SIG-M5 (cell line): Measurements from ENCODE around the gene PCGF2.

Source experiments
- DNase-seq: peaks from one replicate; lab custom pipeline; 2025; lab: John Stamatoyannopoulos, UW

Gene PCGF2

GRCh38 chr17:38751144-38751807 lies 3.1 kb upstream of the PCGF2 start:
- DNase-seq, result no peak

- DNase-seq, result no peak
Observed at GRCh38 chr17:38750312-38751121, 2.4 kb upstream of the PCGF2 start.

- no peak for DNase-seq
Observed at GRCh38 chr17:38750044-38750311, 1.8 kb upstream of the PCGF2 start.

GRCh38 chr17:38749223-38750043 lies 1.3 kb upstream of the PCGF2 start:
- no peak for DNase-seq

GRCh38 chr17:38748892-38749222 lies 721 bp upstream of the PCGF2 start:
- DNase-seq, result no peak

GRCh38 chr17:38747463-38748148 lies 530 bp downstream of the PCGF2 start:
- DNase-seq, result no peak

GRCh38 chr17:38746849-38747462 lies 1.2 kb downstream of the PCGF2 start:
- DNase-seq, result no peak

- DNase-seq, result no peak
Observed at GRCh38 chr17:38746004-38746848, 1.9 kb downstream of the PCGF2 start.

- DNase-seq, result no peak
Observed at GRCh38 chr17:38745545-38745944, 2.6 kb downstream of the PCGF2 start.

GRCh38 chr17:38743556-38744171 lies 4.5 kb downstream of the PCGF2 start:
- DNase-seq, result no peak

GRCh38 chr17:38742411-38743308 lies 5.5 kb downstream of the PCGF2 start:
- no peak for DNase-seq

- no peak for DNase-seq
Observed at GRCh38 chr17:38741921-38742410, 6.2 kb downstream of the PCGF2 start.

GRCh38 chr17:38741461-38741860 lies 6.7 kb downstream of the PCGF2 start:
- DNase-seq, result no peak

- no peak for DNase-seq
Observed at GRCh38 chr17:38740806-38741205, 7.3 kb downstream of the PCGF2 start.

- DNase-seq, result no peak
Observed at GRCh38 chr17:38740044-38740443, 8.1 kb downstream of the PCGF2 start.

GRCh38 chr17:38739305-38739704 lies 8.8 kb downstream of the PCGF2 start:
- DNase-seq, result no peak

- no peak for DNase-seq
Observed at GRCh38 chr17:38738686-38739085, 9.4 kb downstream of the PCGF2 start.

- DNase-seq, result no peak
Observed at GRCh38 chr17:38738007-38738662, 10.0 kb downstream of the PCGF2 start.
